Caco-2 (cell line): Measurements from ENCODE around the gene ODAD3. TPM values are rescaled to one million over a fixed set of nuclear protein-coding genes. Genes with fewer than 3 reads are reported as not detected.
"Not testable (repeated sequence)": the region's sequence is repeated elsewhere in the genome, so short reads cannot be mapped to it uniquely, and the experiment has no call there.

Source experiments
- BruUV-seq: library from RNA; stranded (reverse); fragments of 400-500 nt; replicated peaks from 2 replicates; lab custom pipeline; 2021; lab: Mats Ljungman, UMichigan
- CTCF ChIA-PET: fragments of 300-600 bp; sonication (Branson Sonifier 250); formaldehyde crosslinking; loops from one replicate; lab custom pipeline; 2022; ENCODE audit warnings: antibody characterized with exemption; lab: Charles Lee
- POLR2A ChIA-PET: fragments of 300-600 bp; sonication (Branson Sonifier 250); formaldehyde crosslinking; loops from one replicate; lab custom pipeline; 2022; ENCODE audit warnings: antibody characterized with exemption; lab: Charles Lee
- DNase-seq, 2 experiments: peaks; one replicate each; pipeline versions ENCODE4 v3.0.0 to v3.0.0-alpha.2; 2020 to 2022
- H3K27me3 ChIP-seq: replicated peaks from 2 replicates; pipeline ENCODE4 v1.6.0; 2011; ENCODE audit warnings: low read length; ENCODE audit not compliant: control insufficient read depth, insufficient read depth
- H3K36me3 ChIP-seq: 2 replicates; pipeline ENCODE4 v1.5.1; 2011; ENCODE audit warnings: low read length; ENCODE audit not compliant: control insufficient read depth, insufficient read depth
- H3K4me1 ChIP-seq: fragments of 250-450 bp; sonication (Bioruptor Pico); 2 replicates; pipeline ENCODE4 v1.5.1; 2020; ENCODE audit warnings: mild to moderate bottlenecking
- H3K4me3 ChIP-seq: 2 replicates; pipeline ENCODE4 v1.5.1; 2011; ENCODE audit warnings: low read depth, mild to moderate bottlenecking, control low read depth, low read length
- H3K9me3 ChIP-seq: fragments of 250-450 bp; sonication (Bioruptor Pico); 2 replicates; pipeline ENCODE4 v1.5.1; 2020; ENCODE audit warnings: mild to moderate bottlenecking, moderate library complexity
- H3K27ac Mint-ChIP-seq: one replicate; pipeline ENCODE4 v1.8.0; 2022; ENCODE audit warnings: mixed read lengths; ENCODE audit not compliant: unreplicated experiment
- H3K27me3 Mint-ChIP-seq: one replicate; pipeline ENCODE4 v1.8.0; 2022; ENCODE audit warnings: mixed read lengths; ENCODE audit not compliant: insufficient read depth, unreplicated experiment
- H3K36me3 Mint-ChIP-seq: one replicate; pipeline ENCODE4 v1.8.0; 2022; ENCODE audit warnings: mild to moderate bottlenecking, mixed read lengths; ENCODE audit not compliant: insufficient read depth, unreplicated experiment
- H3K4me1 Mint-ChIP-seq: one replicate; pipeline ENCODE4 v1.8.0; 2022; ENCODE audit warnings: low read depth, mixed read lengths; ENCODE audit not compliant: unreplicated experiment
- H3K4me3 Mint-ChIP-seq: one replicate; pipeline ENCODE4 v1.8.0; 2022; ENCODE audit warnings: mild to moderate bottlenecking, moderate library complexity, mixed read lengths; ENCODE audit not compliant: unreplicated experiment
- H3K9me3 Mint-ChIP-seq: one replicate; pipeline ENCODE4 v1.8.0; 2022; ENCODE audit warnings: mixed read lengths; ENCODE audit not compliant: unreplicated experiment
- CTCF ChIP-seq, 2 experiments: fragments of 200-600 bp in 1 of 2; IDR thresholded peaks; 1 replicate in 1 of 2; 2 replicates in 1 of 2; pipeline versions ENCODE4 v1.5.1 to v1.8.0; 2011 to 2022; ENCODE audit warnings: antibody characterized with exemption in 1 of 2, control low read depth in 1 of 2, inconsistent platforms in 1 of 2, low read depth in 1 of 2, low read length in 1 of 2, mild to moderate bottlenecking in 1 of 2, moderate library complexity in 1 of 2; ENCODE audit not compliant: insufficient read depth in 1 of 2, severe bottlenecking in 1 of 2, unreplicated experiment in 1 of 2
- intact Hi-C: fragments of 100-400 bp; cut with micrococcal nuclease; formaldehyde crosslinking; loops from one replicate; pipeline ENCODE4 v1.10.0; 2022; ENCODE audit not compliant: unreplicated experiment
- total RNA-seq: library from RNA; stranded (reverse); gene quantifications from 2 replicates; pipeline ENCODE4 v1.2.3, GENCODE V29; 2022

Gene ODAD3
- total RNA-seq, 1 experiment from 2014 or later = not detected

GRCh38 chr19:11460207-11460606 is 25.3 kb upstream of the ODAD3 start:
- intact Hi-C loops = no loop called here
- Histone ChIP-seq H3K4me1 (no peaks in the 10 kb centered on the region), H3K9me3 (no peaks in the 10 kb centered on the region), H3K36me3 (no peaks in the 10 kb centered on the region), H3K27me3 (no peaks in the 10 kb centered on the region), H3K4me3 (no peak overlapping the region)
- no peak for DNase-seq
- BruUV-seq = no TSS peak
- Mint-ChIP-seq H3K36me3 (no peaks in the 10 kb centered on the region), H3K4me3 (no peak overlapping the region), H3K27ac (no peak overlapping the region), H3K27me3 (no peaks in the 10 kb centered on the region), H3K4me1 (no peaks in the 10 kb centered on the region), H3K9me3 (no peaks in the 10 kb centered on the region)
- TF ChIP-seq CTCF (IDR thresholded peaks at IDR 0.05; ENCODE audit: insufficient read depth in 1 of 2, low read depth in 1 of 2, low read length in 1 of 2, severe bottlenecking in 1 of 2, unreplicated experiment in 1 of 2) = peak; percentile 20 to 35
- CTCF ChIA-PET = interaction anchor here (1.7 kb wide), 1 partner anchor 22 kb away, joined by 3 read pairs; no protein-coding TSS in a partner anchor
- POLR2A ChIA-PET = no interaction called here

GRCh38 chr19:11458912-11459311 is 24.0 kb upstream of the ODAD3 start:
- BruUV-seq, H3K27ac Mint-ChIP-seq, H3K36me3 ChIP-seq, H3K27me3 Mint-ChIP-seq, H3K36me3 Mint-ChIP-seq, H3K9me3 Mint-ChIP-seq, H3K4me1 ChIP-seq, H3K27me3 ChIP-seq, H3K4me3 Mint-ChIP-seq, H3K9me3 ChIP-seq, H3K4me3 ChIP-seq, H3K4me1 Mint-ChIP-seq, intact Hi-C loops, DNase-seq: not testable (repeated sequence)
- POLR2A ChIA-PET = interaction anchor here (0.6 kb wide), 1 partner anchor 19 kb away, joined by 4 read pairs; no protein-coding TSS in a partner anchor
- CTCF ChIA-PET = interaction anchor here (0.8 to 1.7 kb wide), 2 partner anchors 24 to 78 kb away, joined by 3 to 4 read pairs; no protein-coding TSS in a partner anchor

- Mint-ChIP-seq H3K27ac (no peak overlapping the region), H3K36me3 (peaks cover 2% of the 10 kb centered on the region), H3K4me1 (no peaks in the 10 kb centered on the region), H3K4me3 (no peak overlapping the region), H3K9me3 (no peaks in the 10 kb centered on the region), H3K27me3 (no peaks in the 10 kb centered on the region)
- Histone ChIP-seq H3K4me1 (no peaks in the 10 kb centered on the region), H3K27me3 (no peaks in the 10 kb centered on the region), H3K9me3 (no peaks in the 10 kb centered on the region), H3K4me3 (no peak overlapping the region), H3K36me3 (no peaks in the 10 kb centered on the region)
- no TSS peak for BruUV-seq
- CTCF ChIA-PET = interaction anchor here (0.8 to 1.7 kb wide), 2 partner anchors 24 to 77 kb away, joined by 3 to 4 read pairs; no protein-coding TSS in a partner anchor
- no peak for DNase-seq
- POLR2A ChIA-PET = no interaction called here
- intact Hi-C loops = no loop called here
- TF ChIP-seq CTCF (IDR thresholded peaks at IDR 0.05; ENCODE audit: insufficient read depth in 1 of 2, low read depth in 1 of 2, low read length in 1 of 2, severe bottlenecking in 1 of 2, unreplicated experiment in 1 of 2) = no peak
These were observed 23.4 kb upstream of the ODAD3 start for GRCh38 chr19:11458236-11458900.
